Upper lobe of left lung (tissue), 4 donors: ENCODE data around the gene GAS2L1.

ENCODE experiments used
- POLR2AphosphoS5 ChIP-seq, 2 donors: sonication (generic); formaldehyde crosslinking; IDR thresholded peaks; one replicate each; pipeline ENCODE4 v1.5.1; 2017; ENCODE audit warnings: antibody characterized with exemption in 2 of 2
- TF ChIP-seq, protein P1 (sequence below), 6 experiments: fragments of 450-650 bp in 4 of 6; fragments of 200-600 bp in 2 of 6; sonication (generic) in 2 of 6; IDR thresholded peaks; one replicate each; pipeline ENCODE4 v1.5.1; 2016 to 2019; ENCODE audit warnings: antibody characterized with exemption in 6 of 6

- TF ChIP-seq POLR2AphosphoS5 (IDR thresholded peaks at IDR 0.05): no peak
- TF ChIP-seq, protein P1, sequence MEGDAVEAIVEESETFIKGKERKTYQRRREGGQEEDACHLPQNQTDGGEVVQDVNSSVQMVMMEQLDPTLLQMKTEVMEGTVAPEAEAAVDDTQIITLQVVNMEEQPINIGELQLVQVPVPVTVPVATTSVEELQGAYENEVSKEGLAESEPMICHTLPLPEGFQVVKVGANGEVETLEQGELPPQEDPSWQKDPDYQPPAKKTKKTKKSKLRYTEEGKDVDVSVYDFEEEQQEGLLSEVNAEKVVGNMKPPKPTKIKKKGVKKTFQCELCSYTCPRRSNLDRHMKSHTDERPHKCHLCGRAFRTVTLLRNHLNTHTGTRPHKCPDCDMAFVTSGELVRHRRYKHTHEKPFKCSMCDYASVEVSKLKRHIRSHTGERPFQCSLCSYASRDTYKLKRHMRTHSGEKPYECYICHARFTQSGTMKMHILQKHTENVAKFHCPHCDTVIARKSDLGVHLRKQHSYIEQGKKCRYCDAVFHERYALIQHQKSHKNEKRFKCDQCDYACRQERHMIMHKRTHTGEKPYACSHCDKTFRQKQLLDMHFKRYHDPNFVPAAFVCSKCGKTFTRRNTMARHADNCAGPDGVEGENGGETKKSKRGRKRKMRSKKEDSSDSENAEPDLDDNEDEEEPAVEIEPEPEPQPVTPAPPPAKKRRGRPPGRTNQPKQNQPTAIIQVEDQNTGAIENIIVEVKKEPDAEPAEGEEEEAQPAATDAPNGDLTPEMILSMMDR (IDR thresholded peaks at IDR 0.05): no peak
Measured at GRCh38 chr22:29299136-29299900, 7.1 kb upstream of the GAS2L1 start.
